Measurements from ENCODE around the gene WNK2.

WNK2 gene

GRCh38 chr9:93220627-93221026 lies 36.7 kb downstream of the WNK2 start:
- no peak for DNase-seq

GRCh38 chr9:93221044-93221443 lies 37.1 kb downstream of the WNK2 start:
- no peak for DNase-seq

GRCh38 chr9:93222890-93223259 lies 38.9 kb downstream of the WNK2 start:
- no peak for DNase-seq

GRCh38 chr9:93223260-93224180 lies 39.6 kb downstream of the WNK2 start:
- DNase-seq = no peak

- DNase-seq = no peak
Measured at GRCh38 chr9:93224591-93224990, 40.7 kb downstream of the WNK2 start.

GRCh38 chr9:93225417-93225816 lies 41.5 kb downstream of the WNK2 start:
- DNase-seq = no peak

- DNase-seq = no peak
Measured at GRCh38 chr9:93225892-93226291, 42.0 kb downstream of the WNK2 start.

- DNase-seq = no peak
Measured at GRCh38 chr9:93226819-93227218, 42.9 kb downstream of the WNK2 start.

GRCh38 chr9:93228030-93228429 lies 44.1 kb downstream of the WNK2 start:
- no peak for DNase-seq

- DNase-seq = no peak
Measured at GRCh38 chr9:93228453-93228852, 44.5 kb downstream of the WNK2 start.

GRCh38 chr9:93229636-93230035 lies 45.7 kb downstream of the WNK2 start:
- DNase-seq = no peak

GRCh38 chr9:93230185-93230584 lies 46.2 kb downstream of the WNK2 start:
- DNase-seq = no peak

- no peak for DNase-seq
Measured at GRCh38 chr9:93230601-93231000, 46.7 kb downstream of the WNK2 start.

- no peak for DNase-seq
Measured at GRCh38 chr9:93231121-93231694, 47.3 kb downstream of the WNK2 start.

GRCh38 chr9:93231716-93232115 lies 47.8 kb downstream of the WNK2 start:
- DNase-seq = no peak

- no peak for DNase-seq
Measured at GRCh38 chr9:93232388-93232960, 48.5 kb downstream of the WNK2 start.

- no peak for DNase-seq
Measured at GRCh38 chr9:93233033-93233432, 49.1 kb downstream of the WNK2 start.

- DNase-seq = no peak
Measured at GRCh38 chr9:93234600-93234999, 50.7 kb downstream of the WNK2 start.

GRCh38 chr9:93235300-93235960 lies 51.5 kb downstream of the WNK2 start:
- DNase-seq = no peak

- DNase-seq = no peak
Measured at GRCh38 chr9:93236541-93237206, 52.7 kb downstream of the WNK2 start.

- DNase-seq = no peak
Measured at GRCh38 chr9:93237540-93237939, 53.6 kb downstream of the WNK2 start.

GRCh38 chr9:93238953-93239925 lies 55.3 kb downstream of the WNK2 start:
- no peak for DNase-seq

Data from NCI-H187 (cell line).